Adipose tissue (tissue), 3 donors: ENCODE measurements around the gene POP4. TPM values are rescaled to one million over a fixed set of nuclear protein-coding genes. Genes with fewer than 3 reads are reported as not detected.

Experiments
- H3K27ac ChIP-seq: one replicate; pipeline ENCODE4 v1.5.1; 2013; ENCODE audit warnings: low read depth, low read length
- WGBS, 3 donors: extraction: QIAGEN DNeasy Blood & Tissue Kit; methylation state at CpG; one replicate each; pipeline ENCODE4 v1.1.7; 2013; 5-methylcytosine and 5-hydroxymethylcytosine counted together
- polyA plus RNA-seq, 3 donors: library from polyadenylated mRNA; stranded (reverse); fragments of 200-250 nt; gene quantifications; one replicate each; pipeline ENCODE4 v1.2.3, GENCODE V29; 2013
- donor health status: healthy with polysubstance abuse.
- donor health status: Bipolar disorder and iron deficiency.
- donor health status: healthy.

POP4 gene
- polyA plus RNA-seq, 3 donors = 42.4 to 67.7 (median 54.5) TPM

DNA sequence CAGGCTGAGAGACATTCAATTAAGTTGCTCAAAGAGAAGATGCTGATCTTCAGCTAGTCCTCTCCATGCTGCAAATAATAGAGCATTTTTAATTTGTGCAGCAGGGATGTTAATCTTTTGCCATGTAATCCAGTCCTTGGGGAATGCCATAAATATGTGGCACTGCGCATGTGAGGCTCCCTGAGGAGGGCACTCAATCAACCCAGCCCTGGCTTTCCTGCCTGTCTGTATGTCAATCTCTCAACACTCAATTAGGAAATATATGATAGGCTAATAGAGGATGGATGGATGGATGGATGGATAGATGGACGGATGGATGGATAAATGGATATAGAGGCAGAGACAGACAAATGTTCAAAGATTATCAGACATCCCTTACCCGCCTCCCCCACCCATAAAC, 31.6 kb upstream of the POP4 start:
- WGBS, 3 donors = 40 to 60% (median 46%) methylated on average over 3 of the region's 3 CpGs
- no peak overlapping the region for H3K27ac ChIP-seq

DNA sequence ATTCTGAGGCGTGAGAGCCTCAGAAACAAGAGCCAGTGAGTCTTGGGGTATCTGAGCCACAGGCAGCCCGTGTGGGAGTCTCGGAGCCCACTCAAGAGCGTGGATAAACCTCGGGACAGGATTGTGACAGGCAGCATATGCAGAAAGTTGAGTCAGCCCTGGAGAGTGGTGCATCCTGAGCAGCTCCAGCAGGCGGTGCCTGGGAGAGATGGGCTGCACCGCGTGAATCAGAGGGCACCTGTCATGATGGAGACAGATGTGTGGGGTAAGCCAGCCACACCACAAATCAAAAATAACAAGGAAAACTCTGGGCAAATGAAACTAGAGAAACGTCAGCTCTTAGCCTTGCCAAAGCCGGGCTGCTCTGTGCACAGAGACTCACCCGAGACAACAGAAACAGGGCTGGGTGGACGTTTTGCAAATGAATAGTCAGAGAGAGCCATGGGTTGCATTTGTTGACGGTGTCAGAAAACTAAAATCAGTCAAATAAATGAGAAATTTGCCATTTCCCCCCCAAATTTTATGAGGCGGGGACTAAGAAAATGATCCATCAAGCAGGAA, 30.0 kb upstream of the POP4 start:
- H3K27ac ChIP-seq = no peak overlapping the region
- 27 to 32% (median 31%) methylated on average over 14 of the region's 14 CpGs for WGBS, 3 donors

DNA sequence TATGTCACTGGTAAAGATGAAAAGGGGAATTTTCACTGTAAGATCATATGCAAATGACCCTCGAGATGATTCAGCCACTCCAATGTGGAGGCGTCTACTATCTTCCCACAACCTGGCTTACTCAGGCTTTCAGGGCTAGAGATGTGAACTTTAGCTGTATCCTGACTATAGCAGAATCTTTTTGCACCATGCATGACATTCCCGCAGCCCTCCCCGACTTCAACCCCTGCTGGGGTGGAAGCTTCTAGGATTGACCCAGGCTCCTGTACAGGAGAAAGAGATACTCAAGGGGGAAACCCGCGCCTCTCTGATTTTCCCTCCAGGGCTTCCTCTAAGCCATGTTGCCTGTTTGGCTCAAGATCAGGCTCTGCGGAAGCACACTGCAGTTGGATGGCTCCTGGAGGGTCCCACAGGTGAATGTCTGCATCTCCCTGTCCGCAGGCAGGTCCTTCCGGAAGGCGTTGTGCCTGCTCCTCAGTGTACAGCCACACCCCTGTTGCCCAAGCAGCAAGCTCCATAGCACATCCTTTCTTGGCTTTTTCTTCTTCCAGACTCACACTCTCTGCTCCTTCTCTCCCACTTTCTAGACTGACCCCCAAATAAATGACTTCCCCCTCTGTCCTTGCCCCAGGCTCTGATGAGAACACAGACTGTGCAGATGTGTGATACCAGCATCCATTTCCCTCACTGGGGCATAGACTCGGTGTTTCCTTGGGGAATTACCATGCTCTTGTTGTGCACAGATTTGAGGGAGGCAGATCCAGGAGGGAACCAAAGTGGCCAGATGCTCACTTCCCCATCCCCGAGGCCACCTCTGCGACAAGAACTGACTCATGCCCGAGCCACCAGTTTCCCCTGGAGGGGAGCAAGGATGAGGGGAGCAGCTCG, 29.1 kb upstream of the POP4 start:
- H3K27ac ChIP-seq = no peak overlapping the region
- WGBS, 3 donors = 51 to 64% (median 63%) methylated on average over 15 of the region's 15 CpGs

DNA sequence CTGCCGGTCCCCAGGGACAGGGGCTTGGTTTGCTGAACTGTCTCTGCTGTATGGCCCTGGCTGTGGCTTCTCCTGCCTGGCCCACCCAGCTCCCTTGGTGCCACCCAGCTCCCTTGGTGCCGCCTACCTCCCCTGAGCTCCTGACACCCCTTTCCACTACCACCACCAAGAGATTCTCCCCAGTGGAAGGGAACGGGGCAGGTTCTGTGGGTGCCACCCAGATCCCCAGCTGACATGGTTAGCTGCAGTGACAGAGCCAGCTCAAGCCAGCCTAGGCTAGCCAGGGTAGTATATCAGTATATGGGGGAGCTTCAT, 28.5 kb upstream of the POP4 start:
- WGBS, 3 donors = 46 to 79% (median 67%) methylated on average over 3 of the region's 3 CpGs
- H3K27ac ChIP-seq = no peak overlapping the region

DNA sequence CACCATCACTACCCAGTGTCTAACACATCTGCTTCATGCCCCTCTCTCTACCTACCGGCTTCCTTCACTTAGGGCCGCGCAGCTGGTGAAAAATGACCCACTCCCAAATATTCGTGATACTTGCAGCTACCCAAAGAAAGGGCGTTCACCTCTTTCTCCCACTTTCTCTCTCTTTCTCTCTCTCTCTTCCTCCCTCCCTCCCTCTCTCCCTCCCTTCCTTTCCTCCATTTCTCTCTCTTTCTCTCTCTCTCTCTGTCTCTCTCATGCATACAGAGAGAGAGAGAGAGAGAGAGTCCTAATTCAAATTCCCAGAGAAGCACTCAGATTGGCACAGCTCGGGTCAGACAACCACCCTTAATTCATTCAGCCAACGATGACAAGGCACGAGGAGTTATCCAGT, 27.7 kb upstream of the POP4 start:
- H3K27ac ChIP-seq = no peak overlapping the region
- WGBS, 3 donors = 63 to 78% (median 68%) methylated on average over 8 of the region's 8 CpGs

DNA sequence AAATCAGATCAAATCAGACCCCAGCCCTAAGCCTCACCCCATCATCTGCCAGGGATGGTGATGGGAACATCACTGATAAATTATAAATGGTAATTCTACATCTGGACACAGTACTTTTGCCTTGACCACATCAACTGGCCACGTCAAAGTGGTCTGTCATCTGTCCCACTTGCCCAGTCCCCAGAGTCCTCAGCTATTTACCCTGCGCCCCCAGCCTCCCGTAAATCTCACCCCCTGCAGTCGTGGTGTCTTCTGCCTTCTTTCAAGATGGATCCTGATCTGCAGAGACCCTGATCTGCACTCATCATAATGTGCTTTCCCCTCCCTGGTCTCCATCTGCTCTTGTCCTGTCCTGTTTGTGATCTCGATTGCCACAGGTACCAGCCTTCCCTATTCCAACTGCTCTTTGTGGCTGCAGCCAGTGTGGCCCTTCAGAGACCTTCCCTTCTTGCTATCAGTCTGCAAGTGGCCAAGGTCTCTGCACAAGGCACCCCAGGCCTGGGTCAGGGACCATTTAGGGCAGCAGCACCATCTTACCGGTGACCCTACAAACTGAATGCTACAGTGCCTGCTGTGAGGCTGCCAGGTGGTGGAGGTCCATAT, 26.7 kb upstream of the POP4 start:
- no peak overlapping the region for H3K27ac ChIP-seq
- WGBS, 3 donors = 73 to 87% (median 78%) methylated on average over 6 of the region's 6 CpGs

DNA sequence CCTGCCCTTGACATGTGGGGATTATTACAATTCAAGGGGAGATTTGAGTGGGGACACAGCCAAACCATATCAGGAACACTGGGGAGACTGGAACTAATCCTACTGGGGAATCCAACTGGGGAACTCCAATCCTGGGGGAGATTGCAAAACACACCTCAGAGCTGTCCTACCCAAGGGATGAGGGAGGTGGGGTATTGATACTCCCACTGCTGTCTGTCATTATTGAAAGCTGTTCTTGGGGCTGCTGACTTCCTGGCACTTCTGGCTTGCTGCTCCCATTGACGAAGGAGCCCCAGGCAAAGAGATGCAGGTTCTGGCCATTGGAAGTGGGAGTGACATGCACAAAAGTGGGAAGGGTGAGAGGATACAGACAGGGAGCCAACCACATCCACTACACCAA, 24.7 kb upstream of the POP4 start:
- WGBS, 3 donors = 35 to 75% (median 41%) methylated on average over 1 of the region's 1 CpG

DNA sequence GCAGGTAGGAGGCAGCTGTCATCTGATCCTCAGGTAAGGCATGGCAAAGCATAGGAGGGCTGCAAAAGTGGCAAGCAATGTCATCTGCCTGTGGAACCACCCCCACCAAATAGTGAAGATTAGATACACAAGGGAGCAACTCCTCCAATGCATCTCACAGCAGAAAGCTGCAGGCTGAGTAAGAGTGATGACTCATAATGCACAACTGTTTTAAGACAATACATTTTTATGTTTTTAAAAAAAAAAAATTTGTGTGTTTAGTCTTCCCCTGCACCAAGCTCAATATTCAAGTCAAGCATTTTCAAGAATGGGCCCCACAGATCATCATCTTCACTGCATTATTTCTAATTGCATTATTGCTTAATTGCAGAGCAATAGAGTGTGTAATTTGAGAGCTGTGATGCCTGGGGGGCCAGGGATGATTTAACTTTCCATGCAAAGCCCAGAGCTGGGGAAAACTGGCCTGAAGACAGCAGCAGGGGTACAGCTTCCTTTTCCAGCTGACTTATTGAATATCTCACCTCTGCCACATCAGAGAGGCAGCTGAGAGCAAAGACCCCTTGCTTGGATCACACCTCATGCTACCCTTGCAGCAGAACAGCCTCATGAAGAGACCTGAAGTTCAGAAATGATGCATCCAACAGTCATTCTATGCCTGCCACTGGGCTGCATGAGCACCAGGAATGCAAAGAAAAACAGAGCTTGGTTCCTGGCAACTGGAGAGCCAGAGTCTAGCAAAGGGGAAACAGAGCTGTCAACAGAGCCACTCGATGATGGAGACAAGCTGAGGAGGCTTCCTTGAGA, 22.7 kb upstream of the POP4 start:
- H3K27ac ChIP-seq = no peak overlapping the region
- 46 to 52% (median 52%) methylated on average over 1 of the region's 1 CpG for WGBS, 3 donors

More for the DNA sequence above, 24.7 kb upstream of the POP4 start:
- H3K27ac ChIP-seq = no peak overlapping the region

DNA sequence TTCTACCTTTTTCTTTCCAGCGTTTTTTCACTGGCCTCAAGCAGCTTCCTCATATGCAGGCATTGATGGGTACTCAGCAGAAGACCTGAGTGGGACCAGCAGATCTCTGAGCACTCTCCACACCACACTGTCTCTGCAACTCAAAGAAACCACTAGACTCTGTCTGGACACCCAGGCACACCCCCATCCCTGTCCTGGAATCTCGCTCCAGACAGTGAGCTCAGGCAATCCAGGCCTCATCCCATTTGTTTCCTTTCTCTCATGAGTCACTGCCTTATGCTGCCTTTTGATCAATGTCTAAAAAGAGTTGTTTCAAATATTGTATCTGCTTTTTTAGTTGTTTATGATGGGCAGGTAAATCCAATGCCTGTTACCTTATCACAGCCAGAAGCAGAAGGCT, 19.7 kb upstream of the POP4 start:
- 50 to 66% (median 54%) methylated on average over 2 of the region's 2 CpGs for WGBS, 3 donors
- H3K27ac ChIP-seq = no peak overlapping the region

DNA sequence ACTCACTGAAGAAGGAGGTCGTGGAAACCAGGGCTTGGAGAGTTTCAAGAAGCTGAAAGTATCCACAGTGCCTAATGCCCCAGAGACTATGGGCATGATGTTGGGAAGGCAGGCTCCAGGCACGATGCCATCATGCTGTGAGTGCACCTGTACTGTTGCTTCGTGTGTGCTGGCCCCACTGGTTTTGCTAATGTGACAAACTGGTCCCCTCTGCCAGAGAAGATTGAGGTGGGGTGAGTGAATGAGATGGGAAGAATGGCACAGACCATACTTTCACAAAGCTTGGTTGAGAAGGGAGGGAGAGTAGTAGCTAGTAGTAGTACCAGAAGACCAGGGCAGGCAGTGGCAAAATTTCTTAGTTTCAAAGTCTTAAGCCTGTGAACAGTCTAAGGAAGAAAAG, 19.0 kb upstream of the POP4 start:
- WGBS, 3 donors = 61 to 73% (median 72%) methylated on average over 3 of the region's 3 CpGs
- H3K27ac ChIP-seq = no peak overlapping the region

DNA sequence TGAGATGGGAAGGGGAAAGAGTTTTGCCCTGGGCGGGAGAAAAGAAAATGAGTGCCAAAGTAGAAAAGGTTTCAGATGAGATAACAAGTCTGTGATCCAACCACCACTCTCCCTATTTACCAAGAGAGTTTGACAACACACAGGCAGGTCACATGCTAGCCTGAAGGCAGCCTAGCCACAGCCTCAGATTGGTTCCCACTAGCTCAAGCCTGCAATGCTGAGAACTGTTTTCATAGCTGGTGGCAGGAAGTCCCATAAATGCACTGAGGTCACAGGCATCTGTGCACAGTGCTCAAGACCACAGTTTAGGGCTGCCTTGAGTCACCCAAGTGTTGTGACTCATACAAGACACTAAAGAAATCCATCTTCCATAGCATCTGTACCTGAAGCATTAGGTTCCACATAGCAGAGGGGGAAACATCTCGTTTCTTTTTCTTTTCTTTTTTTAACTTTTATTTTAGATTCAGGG, 18.5 kb upstream of the POP4 start:
- no peak overlapping the region for H3K27ac ChIP-seq
- WGBS, 3 donors = 43 to 71% (median 65%) methylated on average over 2 of the region's 2 CpGs

DNA sequence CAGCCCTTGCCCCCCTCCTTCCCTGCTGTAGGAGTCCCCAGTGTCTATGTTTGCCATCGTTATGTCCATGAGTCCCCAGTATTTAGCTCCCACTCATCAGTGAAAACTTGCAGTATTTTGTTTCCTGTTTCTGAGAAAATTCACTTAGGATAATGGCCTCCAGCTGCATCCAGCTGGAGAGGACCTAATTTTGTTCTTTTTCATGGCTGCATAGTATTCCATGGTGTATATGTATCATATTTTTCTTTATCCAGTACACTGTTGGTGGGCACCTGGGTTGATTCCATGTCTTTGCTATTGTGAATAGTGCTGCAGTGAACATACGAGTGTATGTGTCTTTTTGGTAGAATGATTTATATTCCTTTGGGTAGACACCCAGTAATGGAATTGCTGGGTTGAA, 18.0 kb upstream of the POP4 start:
- 87 to 89% (median 88%) methylated on average over 2 of the region's 2 CpGs for WGBS, 3 donors
- no peak overlapping the region for H3K27ac ChIP-seq

DNA sequence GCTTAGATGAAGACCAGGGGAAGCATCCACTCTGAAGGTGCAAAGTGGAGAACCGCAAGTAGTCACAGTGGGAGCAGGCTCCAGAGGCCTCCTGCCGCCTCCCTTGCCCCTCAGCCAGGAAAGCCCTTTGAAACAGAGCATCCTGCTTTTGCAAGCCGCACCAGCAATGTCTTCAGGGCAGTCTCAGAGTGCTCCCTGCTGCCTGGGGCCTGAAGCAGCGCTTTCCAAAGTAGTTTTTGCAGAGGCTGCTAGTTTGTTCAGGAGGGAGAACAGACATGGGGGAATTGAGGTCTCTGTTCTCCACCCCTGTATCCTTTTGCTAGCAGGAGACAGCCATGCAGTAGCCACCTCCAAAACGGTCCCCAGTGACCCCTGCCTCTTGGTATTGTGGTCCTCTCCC, 15.8 kb upstream of the POP4 start:
- no peak overlapping the region for H3K27ac ChIP-seq
- 33 to 44% (median 34%) methylated on average over 5 of the region's 5 CpGs for WGBS, 3 donors

DNA sequence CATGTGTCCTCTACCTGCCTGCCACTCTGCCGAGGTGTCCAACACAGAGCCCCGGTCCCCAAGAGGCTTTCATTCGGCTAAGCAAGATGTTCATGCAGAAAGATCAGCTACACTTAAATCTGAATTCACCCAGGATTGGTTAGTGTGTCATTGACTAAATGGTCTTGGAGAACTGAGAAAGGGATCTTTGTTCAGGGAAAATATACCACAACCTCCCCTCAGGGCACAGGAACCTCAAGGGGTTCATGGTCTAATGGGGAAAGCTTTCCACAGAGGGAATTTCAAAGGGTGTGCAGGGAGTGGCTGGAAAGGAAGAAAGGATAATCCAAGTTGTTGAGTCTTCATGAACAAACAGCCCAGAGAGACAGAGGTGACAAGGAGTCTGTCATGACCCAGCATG, 14.4 kb upstream of the POP4 start:
- WGBS, 3 donors = 80 to 92% (median 87%) methylated on average over 3 of the region's 3 CpGs

DNA sequence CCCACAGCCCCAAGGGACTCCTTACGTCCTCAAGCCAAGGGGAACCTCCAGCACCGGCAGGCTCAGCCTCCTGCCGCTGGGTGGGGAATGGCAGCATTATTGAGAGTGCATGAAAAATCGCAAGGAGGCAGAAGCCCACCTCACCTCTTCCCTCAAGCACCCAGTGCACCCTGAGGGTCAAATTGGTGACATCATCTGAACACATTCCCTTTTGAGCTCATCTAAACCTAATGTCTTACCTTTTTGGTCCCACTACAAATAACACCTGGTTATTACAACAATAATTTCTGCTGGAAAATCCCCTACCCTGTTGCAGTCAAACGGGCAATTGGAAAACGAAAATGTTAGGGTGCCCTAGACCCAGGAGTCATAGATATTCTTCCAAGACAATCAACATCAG, 12.2 kb upstream of the POP4 start:
- H3K27ac ChIP-seq = no peak overlapping the region
- 71 to 79% (median 75%) methylated on average over 6 of the region's 6 CpGs for WGBS, 3 donors

More for the DNA sequence above, 14.4 kb upstream of the POP4 start:
- H3K27ac ChIP-seq = no peak overlapping the region

DNA sequence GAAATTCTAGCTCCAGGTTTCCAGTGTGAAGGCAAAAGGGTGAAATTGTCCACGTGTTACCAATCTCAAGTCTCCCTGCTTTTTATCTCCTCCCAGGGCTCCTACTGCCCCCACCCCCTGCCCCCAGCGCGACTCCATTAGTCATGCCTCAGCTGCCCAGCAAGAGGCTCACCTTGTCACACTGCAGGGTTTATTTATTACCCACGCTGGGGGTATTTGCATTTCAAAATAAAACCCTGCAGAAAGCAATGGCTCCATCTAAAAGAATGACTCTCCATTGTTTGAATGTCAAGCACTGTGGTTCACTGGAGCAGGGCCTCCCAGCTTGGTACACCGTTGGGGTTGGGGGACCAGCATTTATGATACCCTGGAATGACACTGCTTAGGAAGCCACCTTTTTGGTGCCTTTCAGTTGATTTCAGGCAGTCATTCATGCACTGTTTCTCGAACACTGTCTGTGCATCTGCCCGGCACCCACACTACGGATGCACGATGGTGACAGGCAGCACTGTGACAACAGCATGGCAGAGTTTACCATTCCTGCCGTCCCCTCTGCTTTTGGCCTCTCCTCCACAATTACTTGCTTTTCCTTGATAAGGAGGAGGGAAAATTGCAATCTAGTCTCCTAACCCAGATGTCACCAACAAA, 9.9 kb upstream of the POP4 start:
- no peak overlapping the region for H3K27ac ChIP-seq
- WGBS, 3 donors = 25 to 38% (median 33%) methylated on average over 10 of the region's 10 CpGs

DNA sequence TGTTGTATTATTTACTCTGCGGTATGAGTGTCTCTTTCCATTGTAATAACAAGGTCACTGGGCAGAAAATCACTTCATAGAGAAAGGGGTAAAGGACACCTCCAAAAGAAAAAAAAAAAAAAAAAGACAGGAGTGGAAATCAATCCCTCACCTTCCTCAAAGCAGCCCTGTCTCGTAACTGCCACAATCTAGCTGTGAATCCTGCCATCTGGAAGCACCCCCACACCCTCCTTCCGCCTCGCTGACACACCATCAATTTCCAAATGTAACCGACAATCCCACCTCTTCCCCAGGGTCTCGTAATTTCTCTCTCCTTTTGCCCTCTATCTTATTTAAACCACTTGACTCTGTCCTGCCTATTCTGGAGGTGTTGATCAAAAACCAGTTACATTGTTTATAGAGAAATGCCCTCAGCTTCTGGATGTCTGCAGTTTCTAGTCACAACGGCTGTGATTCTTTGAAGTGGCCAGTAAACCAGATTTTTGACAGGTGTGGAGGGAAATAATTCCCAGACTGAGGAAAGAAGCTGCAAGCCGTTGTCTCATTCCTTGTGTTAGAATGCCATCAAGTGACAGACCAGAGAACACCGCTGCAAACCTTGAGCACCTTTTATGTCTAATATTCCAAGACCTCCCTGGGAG, 9.1 kb upstream of the POP4 start:
- H3K27ac ChIP-seq = no peak overlapping the region
- WGBS, 3 donors = 13 to 23% (median 20%) methylated on average over 9 of the region's 9 CpGs

DNA sequence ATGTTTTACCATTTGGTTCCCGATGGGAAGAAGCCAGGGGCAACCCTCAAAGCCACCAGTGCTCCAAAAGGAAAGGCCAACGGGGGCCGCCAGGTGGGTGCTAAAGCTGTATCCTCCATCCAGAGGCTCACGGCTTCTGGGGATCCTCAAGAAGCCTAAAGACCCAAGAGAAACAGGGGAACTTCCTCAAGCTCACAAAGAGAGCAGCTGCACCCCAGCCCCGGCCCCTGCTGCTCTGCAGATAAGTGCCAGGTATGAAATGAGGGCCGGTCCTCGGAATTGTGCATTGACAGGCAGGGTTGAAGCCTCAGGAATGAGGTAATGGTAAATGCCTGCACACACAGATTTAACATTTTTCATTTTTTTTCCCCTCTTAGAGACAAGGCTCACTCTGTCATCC, 8.0 kb upstream of the POP4 start:
- WGBS, 3 donors = 37 to 57% (median 53%) methylated on average over 7 of the region's 7 CpGs
- no peak overlapping the region for H3K27ac ChIP-seq
